ENCODE results near the gene SEMA5B.

The SEMA5B gene

GRCh38 chr3:122941228-122942206 is 86.0 kb downstream of the SEMA5B start:
- peak in 1 of 3 donors; percentile 21 for DNase-seq

GRCh38 chr3:122940628-122941086 is 86.9 kb downstream of the SEMA5B start:
- DNase-seq = no peak

GRCh38 chr3:122938783-122939425 is 88.7 kb downstream of the SEMA5B start:
- DNase-seq = peak; percentile 85 to 88 (median 87)

GRCh38 chr3:122937745-122938144 is 89.8 kb downstream of the SEMA5B start:
- peak in 2 of 3 donors; percentile 33 to 43 for DNase-seq

GRCh38 chr3:122936986-122937385 is 90.6 kb downstream of the SEMA5B start:
- DNase-seq = no peak

GRCh38 chr3:122936335-122936734 is 91.2 kb downstream of the SEMA5B start:
- DNase-seq = no peak

- DNase-seq = no peak
These were observed 93.3 kb downstream of the SEMA5B start for GRCh38 chr3:122934251-122934650.

- DNase-seq = no peak
These were observed 95.2 kb downstream of the SEMA5B start for GRCh38 chr3:122932251-122932967.

GRCh38 chr3:122931636-122932035 is 95.9 kb downstream of the SEMA5B start:
- no peak for DNase-seq

GRCh38 chr3:122930063-122930997 is 97.2 kb downstream of the SEMA5B start:
- no peak for DNase-seq

GRCh38 chr3:122929188-122930062 is 98.1 kb downstream of the SEMA5B start:
- peak; percentile 51 to 75 (median 69) for DNase-seq

- no peak for DNase-seq
These were observed 99.0 kb downstream of the SEMA5B start for GRCh38 chr3:122928396-122929187.

- DNase-seq = no peak
These were observed 99.8 kb downstream of the SEMA5B start for GRCh38 chr3:122927726-122928125.

GRCh38 chr3:122926811-122927210 is 100.8 kb downstream of the SEMA5B start:
- no peak for DNase-seq

GRCh38 chr3:122926322-122926721 is 101.2 kb downstream of the SEMA5B start:
- DNase-seq = no peak

GRCh38 chr3:122925756-122926155 is 101.8 kb downstream of the SEMA5B start:
- DNase-seq = no peak

- no peak for DNase-seq
These were observed 103.5 kb downstream of the SEMA5B start for GRCh38 chr3:122924056-122924455.

- no peak for DNase-seq
These were observed 104.0 kb downstream of the SEMA5B start for GRCh38 chr3:122923611-122924010.

GRCh38 chr3:122921791-122922651 is 105.5 kb downstream of the SEMA5B start:
- DNase-seq = peak; percentile 29 to 57 (median 36)
